Renal cortical epithelial cell (primary cell): ENCODE results near the gene FGFR3. TPM values are rescaled to one million over a fixed set of nuclear protein-coding genes. Genes with fewer than 3 reads are reported as not detected.
"Not testable (repeated sequence)": the region's sequence is repeated elsewhere in the genome, so short reads cannot be mapped to it uniquely, and the experiment has no call there.

Experiments
- DNase-seq: peaks from one replicate; pipeline ENCODE4 v3.0.0-alpha.2; 2011; ENCODE audit warnings: low read depth
- total RNA-seq: library from RNA; depleted of rRNA; stranded (reverse); fragments of >200 nt; gene quantifications from 2 replicates; pipeline ENCODE4 v1.2.3, GENCODE V29; 2014

The FGFR3 gene
- total RNA-seq, 1 donor from 2014 or later: 3.7 TPM

DNA sequence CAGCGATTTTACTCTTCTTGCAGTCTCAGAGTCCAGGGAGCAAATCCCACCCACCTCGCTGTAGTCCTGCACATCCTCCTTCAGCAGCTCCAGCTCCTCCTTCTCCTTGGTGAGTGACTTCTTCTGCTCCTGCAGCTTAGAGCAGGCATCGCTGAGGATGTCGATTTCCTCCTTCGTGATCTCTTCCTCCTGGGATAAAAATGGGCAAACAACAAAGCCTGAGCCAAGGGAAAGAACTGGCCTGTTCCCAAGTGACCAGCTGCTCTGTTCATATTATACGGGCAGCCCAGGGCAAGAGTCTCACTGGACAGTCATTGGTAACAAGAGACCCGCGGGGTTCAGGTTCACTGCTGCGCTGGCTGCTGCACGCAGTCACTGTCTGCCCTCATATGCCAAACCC lies 26.2 kb downstream of the FGFR3 start:
- DNase-seq: no peak

DNA sequence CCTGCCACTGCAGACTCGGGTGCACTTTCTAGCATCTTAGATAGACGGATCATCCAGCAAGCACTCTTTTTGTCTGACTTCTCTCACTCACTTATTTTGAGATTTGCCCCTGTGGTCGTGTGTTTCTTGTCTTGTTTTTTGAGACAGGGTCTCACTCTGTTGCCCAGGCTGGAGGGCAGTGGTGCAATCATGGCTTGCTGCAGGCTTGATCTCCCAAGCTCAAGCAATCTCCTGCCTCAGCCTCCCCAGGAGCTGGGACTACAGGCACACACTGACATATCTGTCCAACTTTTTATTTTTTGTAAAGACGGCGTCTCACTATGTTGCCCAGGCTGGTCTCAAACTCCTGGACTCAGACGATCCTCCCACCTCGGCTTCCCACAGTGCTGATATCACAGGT lies 26.7 kb downstream of the FGFR3 start:
- no peak for DNase-seq

DNA sequence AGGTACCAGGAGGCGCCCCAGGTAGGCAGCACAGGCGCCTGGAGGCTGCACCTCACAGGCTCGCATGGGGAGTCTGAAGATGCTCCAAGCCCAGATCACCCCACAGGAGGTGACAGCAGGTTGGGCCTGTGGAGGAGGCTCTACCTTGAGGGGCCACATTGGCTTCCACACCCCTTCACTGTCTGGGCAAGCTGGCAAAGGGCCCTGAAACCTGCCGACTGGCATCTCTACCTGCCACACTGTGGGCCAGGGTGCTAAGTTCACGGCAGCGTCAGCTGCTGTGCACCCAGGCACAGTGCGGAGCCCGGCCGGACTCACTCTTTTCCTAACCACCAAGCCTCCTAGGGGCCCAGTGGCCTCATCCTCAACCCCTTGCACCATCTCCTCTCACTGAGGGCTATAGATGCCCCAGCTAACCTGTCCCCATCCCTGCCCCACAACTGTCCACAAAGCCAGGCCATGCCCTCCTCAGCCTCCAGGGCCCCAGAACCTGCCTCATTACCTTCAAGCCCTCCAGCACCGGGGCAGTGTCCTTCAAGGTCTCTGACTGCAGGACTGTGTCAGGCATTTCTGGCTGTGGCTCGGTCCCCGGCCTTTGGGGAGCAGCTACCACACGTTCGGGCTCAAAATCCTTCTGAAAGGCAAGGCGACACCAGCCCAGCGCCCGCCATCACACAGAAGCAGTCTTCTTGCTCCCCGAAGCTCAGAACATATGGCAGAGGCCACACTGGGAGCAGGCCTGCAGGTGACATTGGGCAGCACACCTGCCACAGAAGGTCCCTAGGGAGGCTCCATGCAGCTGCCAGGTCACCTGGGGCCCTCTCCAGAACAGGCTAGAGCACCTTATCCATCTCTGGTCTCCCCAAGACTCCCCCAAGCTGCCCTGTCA lies 28.8 kb downstream of the FGFR3 start:
- no peak for DNase-seq

DNA sequence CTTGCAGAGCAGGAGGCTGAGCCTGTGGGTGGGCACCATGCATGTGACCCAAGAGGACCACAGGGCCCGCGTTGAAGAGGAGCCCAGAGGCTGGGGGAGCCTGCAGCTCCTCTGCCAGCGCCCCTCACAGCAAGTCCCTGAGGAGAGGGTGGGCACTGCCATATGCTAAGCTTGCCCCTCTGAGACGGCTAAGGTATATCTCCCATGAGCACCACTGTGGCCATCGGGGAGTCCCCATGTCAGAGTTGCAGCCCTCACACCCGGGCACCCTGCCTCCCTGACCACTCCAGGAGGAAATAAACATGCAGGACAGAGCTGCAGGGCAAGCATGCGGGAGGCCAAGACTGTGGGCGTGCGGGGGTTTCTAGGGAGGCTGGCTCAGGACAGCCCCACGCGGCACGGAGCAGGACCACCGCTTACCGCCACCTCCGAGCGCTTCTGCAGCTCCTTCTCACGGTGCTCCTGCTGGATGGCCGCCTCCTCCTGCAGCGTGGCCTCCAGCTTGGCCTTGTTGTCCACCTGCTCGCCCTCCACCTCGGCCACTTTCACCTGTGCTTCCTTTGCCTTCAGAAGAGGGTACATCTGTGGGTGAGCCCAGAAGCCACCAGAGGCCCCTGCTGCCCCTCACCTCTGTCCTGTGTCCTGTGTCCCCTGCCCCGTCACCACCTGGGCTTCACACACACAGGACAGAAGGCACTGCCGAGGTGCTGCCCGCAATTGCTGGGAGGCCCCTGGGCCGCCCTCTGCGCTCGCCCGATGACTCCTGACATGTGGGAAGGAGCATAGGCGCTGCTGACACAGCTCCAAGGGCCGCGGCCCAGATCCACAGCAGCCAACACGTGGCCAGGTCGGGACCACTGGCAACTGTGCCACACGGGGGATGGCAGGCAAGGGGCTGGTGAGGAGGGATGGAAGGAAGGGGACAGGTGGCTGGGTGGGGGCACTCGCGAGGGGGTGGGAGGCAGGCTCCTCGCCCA lies 29.8 kb downstream of the FGFR3 start:
- no peak for DNase-seq

DNA sequence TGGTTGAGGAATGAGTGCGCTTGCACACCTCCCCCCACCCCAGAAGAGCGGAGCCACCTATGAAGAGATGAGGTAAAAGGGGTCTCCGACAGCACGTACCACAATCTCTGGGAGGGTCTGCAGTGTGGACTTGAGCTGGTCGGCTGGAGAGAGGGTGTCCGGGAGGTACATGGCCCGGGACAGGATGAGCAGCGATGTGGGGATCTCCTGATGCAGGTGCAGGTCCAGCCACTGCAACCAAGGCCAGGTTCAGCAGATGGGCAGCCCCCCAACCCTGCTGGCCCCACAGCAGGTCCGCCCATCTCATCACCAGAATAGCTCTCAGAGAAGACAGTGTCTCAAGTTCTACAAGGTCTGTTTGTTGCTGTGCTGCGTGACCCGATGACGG lies 30.4 kb downstream of the FGFR3 start:
- DNase-seq: no peak

DNA sequence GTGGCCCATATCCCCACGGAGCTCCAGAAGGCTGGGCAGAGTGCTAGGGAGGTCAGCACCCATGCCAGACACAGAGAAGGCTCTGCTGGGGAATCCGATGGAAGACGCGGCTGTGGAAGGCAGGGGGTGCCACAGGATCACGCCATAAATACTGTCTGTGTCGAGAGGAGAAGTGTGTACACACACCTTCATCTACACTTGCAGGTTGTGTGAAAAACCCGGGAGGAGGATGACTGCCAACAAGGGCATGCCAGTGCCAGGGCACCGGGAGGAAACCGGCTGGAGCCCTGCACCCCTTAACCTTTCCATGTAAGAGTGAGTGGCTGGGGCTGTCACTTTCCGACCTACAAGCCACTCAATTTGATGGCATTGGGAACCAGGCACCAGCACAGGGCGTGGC lies 31.7 kb downstream of the FGFR3 start:
- no peak for DNase-seq

DNA sequence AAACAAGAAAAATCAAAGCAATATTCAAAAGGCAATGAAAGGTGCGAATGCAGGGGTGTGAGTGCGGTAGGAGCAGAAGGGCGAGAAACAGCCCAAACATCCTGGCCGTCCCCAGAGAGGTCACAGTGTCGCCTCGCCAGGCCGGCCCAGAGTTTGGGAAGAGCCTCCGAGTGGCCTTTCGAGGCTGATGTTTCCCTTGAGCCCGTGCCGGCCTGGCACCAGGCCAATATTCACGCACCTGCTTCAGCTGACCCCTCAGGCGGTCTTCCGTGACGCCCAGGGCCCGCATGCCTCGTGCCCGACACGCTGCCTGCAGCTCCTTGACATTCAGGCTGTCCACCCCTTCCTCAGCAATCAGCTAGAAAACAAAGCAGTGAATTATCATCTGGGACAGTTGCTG lies 32.2 kb downstream of the FGFR3 start:
- DNase-seq: no peak

DNA sequence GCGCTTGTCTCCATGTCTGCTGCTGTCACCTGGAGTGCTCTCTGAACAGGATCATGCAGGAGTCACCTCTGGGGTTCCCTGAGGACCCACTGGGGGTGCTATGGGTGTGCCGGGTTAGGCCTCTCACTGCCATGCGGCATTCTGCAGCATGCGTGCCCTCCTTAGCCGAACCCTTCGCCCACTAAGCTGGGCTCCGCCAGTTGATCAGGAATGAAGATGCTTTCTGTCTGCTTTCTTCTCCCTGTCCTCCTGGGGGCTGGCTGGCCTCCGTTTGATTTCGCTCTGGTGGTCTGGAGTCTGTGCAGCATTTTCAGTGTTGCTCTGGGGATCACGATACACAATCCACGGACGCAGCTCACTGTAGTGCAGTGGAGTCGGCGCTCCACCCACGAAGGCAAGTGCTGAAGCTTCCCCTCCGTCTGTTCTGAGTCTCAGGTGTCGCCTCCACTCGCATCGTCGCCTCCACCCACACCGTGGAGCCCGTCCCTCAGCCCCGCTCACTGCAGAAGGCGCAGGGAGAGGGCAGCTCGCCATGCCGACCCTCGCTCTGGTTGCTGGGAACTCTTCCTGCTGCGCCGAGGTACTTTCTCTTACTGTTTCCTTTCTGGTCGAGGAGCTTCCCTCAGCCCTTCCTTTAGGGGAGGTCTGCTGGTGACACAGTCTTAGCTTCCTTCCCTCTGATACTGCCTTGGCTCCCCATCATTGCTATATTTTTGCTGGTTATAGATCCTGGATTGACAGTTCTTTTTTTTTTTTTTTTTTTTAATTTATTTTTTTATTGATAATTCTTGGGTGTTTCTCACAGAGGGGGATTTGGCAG lies 33.6 kb downstream of the FGFR3 start:
- no peak for DNase-seq

DNA sequence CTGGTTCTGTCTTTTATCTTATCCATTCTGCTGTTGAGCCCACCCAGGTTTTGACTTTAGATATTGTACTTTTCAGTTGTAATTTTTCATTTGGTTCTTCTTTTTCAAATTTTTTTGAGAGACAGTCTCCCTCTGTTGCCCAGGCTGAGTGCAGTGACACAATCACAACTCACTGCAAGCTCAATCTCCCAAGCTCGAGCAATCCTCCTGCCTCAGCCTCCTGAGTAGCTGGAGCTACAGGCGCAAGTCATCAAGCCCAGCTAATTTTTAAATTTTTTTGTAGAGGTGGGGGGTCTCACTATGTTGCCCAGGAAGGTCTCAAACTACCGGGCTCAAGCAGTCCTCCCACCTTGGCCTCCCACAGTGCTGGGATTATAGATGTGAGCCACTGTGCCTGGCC lies 37.1 kb downstream of the FGFR3 start:
- DNase-seq: no peak

DNA sequence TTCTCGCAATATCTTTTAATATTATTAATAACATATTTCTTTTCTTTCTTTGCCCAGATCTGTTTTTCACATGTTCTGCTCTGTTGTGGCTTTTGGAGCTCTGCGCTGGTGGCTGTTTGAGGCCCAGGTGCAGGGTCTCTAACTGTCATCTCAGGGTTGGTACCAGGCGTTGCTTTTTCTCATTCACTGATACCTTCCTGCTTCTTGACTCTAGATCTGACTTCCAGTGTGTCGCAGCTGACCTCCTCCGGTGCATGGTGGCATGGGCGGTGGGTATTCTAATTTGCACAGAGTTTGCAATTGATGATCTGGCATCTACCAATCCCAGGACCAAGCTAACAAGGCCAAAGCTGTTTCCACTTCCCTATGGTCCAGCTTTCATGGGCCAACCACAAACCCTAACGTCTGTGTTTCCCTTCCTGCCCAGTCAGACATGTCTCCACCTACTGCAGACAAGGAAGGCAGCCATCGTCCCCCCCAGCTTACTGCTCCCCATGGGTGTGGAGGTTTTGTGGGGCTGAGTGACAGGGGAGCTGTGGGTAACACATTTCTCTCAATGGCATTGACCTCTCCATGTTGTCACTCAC lies 37.6 kb downstream of the FGFR3 start:
- DNase-seq: no peak

DNA sequence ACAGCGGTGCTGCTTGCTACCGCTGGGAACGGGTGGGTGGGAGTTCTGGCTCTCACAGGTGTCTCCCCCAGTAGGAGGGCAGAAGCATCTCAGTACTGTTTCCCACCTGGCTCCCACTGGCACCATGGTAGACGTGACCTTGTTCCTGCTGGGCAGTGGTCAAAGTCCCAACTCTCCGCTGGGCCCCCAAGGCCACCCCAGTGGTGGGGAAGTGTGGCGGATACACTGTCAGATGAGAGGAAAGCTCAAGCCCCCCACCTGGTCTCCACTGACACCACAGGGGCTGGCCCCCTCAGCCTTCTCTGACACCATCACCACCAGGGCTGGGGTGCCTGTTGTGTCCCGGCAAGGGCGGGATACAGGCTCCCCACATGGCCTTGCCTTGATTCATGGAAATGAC lies 38.2 kb downstream of the FGFR3 start:
- no peak for DNase-seq

DNA sequence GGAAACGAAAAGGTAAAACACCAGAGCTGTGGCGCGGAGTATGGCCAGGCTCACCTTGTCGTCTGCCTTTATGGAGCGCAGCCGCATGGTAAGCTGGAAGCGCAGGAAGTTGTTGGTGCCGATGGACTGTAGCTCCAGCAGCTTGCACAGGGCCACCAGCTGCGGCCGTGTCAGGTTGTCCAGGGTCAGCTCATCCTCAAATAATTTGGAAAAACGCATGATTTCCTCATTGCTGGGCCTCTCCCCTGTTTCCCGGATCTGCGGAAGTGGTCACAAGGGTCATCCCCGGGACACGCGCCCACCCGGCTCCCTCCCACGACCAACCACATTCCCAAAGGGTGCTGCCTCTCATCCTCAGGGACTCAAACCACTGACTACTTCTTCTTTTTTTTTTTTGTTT lies 39.6 kb downstream of the FGFR3 start:
- no peak for DNase-seq

DNA sequence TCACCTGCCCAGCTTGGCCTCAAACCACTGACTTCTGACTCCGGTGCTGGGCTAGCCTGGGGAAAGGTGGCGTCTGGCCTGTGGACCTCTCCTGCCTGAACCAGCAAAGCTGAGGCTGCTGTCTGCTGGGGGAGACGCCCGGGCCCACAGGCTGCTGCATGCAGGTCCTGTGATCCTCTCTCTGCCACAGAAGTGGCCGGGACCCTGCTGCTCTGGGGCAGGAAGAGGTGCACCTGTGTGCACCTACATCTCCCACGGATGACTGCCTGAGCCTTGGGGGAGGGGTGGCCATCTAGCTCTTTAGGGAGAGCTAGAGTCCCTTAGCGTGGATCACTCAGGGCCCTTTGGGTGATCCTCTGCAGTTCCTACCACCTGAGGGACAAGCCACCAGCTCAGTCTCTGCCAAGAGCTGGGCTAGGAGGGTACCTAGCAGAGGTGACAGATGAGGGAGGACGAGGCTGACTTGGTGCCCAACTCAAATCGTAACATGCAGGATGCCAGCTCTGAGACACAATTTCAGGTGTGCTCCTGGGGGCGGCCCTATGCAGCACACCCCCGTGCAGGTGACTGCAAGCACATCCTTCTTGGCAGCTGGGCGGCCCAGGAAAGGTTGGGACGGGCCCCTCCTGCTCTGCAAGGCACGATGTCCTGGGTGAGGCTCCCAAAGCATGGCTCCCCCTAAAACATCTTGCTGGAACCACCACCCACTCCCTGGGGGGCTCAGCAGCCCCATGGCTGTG lies 40.4 kb downstream of the FGFR3 start:
- DNase-seq: no peak

DNA sequence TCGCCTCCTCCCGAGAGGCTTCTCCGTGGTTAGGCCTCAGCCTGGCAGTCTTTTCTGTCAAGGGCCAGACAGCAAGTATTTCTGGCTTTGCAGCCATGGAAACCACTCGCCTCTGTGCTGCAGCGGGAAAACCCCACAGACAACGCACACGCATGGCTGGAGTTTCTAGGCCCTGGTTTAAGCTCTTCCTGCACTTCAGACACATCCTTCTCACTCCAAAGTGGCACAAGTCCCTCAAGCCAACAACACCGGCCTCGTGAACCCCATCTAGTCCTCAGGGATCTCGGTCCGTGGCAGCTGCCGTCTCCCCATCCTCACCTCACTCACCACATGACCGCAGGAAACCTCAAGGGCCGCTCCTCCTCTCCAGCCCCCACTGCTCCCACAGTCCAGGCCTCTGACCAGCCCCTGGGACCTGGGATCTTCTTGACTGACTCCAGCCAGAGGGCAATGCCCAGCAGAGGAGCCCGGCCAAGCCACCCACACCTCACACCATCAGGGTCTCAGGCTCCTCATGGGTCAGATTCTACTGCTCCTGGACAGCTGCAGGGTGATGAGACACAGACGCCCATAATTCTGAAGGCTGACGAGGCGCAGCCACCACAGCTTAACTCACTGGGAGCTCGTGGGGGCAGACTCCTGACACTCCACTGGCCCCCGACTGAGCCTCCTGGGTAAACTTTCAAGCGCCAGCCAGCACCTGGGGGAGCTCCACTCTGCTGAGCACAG lies 41.1 kb downstream of the FGFR3 start:
- DNase-seq: no peak

DNA sequence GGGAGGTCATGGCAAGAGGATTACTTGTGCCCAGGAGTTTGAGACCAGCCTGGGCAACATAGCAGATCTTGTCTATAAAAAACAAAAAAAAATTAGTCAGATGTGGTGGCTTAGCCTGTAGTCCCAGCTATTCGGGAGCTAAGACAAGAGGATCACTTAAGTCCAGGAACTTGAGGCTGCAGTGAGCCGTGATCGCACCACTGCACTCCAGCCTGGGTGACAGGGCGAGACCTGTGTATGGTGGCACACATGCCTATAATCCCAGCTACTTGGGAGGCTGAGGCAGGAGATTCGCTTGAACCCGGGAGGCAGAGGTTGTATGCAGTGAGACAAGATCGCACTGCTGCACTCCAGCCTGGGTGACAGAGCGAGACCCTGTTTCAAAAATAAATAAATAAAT lies 42.7 kb downstream of the FGFR3 start:
- DNase-seq: not testable (repeated sequence)

DNA sequence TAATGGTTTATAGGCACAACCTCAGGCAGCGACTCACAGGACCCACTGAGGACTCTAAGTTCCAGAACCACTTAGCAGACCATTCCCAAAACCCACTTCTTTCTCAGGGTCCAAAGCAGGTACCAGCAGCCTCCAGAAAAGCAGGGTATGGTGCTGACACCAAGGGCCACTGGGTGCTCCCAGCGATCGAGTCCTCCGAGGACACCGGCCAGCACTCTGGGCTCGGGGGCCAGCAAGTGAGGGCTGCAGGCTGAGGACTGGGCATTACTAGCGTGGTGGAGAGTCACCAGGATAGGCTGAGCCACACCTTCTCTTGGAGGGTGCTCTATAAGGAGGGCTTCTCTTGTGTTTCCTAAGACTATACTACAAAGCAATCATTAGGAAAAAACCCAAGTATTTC lies 43.6 kb downstream of the FGFR3 start:
- no peak for DNase-seq

DNA sequence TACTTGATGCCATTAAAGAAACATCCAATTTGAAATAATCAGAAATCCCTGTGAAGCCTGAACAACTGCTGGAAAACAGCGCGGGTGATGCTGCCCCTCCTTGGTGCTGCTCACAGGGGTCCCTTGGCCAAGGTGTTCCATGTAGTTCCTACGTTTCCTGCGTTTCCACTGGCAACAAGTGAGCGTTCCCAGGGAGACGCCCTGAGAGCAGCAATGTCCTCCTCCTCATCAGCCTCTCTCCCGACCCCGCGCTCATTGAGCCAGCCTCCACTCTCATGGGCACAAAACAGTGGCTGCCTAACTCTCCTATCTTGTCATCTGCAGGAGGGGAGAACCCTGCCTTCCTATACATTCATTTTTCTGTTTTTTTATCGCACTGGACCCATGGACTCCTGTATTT lies 44.0 kb downstream of the FGFR3 start:
- no peak for DNase-seq

DNA sequence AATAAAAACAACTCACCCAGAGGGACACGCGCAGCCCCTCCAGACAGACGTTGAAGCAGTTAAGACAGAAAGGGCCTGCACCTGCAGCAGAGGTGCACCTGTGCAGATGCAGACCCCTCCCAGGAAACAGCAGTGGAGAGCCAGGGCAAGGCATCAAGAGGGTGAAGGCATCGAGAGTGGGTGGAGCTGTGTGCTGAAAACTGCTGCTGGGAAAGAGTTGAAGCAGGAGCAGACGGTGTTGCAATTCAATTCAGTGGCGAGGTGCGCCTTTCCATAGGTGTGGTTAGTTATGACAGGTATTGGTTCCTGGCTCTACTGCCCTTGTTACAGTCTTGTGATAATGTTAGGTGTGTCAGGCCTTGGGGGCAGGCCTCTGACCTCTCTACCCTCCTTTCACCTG lies 46.2 kb downstream of the FGFR3 start:
- no peak for DNase-seq

DNA sequence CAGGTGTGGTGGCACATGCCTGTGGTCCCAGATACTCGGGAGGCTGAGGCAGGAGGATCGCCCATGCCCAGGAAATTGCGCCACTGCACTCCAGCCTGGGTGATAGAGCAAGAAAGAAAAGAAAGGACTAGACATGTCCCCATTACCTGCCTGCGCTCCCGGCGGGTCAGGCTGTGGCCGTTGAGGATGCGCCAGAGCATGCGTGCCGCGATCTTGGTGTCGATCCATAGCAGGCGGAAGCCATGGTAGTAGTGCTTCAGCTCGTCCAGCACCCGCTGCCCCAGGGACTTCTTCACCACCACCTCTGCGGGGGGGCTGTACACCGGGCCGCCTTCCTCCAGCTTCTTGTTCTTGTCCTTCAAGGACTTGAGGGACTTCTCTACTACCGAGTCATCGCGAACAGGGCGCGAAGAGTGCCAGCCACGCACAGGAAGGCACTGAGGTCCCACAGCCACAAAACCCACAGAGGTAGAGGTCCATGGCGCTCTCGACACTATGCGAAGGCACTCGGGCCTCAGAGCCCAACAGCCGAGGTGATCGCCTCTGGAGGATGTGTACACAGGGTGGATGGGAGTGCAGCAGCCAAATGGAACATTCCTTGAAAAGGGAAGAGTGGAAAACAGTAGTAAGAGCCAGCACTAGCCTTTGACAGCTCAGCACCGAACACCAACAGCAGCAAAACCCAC lies 48.3 kb downstream of the FGFR3 start:
- no peak for DNase-seq

DNA sequence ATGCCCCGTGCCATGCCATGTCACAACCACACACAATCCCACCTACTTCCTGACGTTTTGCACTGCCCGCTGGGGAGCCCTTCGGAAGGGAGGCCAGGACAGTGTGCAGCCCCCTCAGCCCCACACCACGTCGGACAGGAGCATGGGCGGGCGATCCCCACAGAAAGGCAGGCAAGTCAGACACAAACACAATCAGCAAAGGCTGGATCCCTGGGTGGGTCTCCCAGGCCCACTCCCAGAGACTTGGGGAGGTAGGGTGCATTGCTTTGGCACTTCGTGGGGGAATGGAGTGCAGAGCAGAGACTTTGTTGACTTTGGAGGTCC lies 48.8 kb downstream of the FGFR3 start:
- no peak for DNase-seq
